Smooth muscle cell (in vitro differentiated cells): ENCODE measurements around the gene DNPH1. TPM values are rescaled to one million over a fixed set of nuclear protein-coding genes. Genes with fewer than 3 reads are reported as not detected.

ENCODE experiments used
- DNase-seq: peaks from one replicate; lab custom pipeline; 2025; ENCODE audit not compliant: unreplicated experiment; lab: John Stamatoyannopoulos, UW
- H2AFZ ChIP-seq: fragments of 200-600 bp; sonication (generic); 2 replicates; pipeline ENCODE4 v1.6.0; 2016; ENCODE audit warnings: antibody characterized with exemption, low read depth, mild to moderate bottlenecking
- H3F3A ChIP-seq: fragments of 200-600 bp; sonication (generic); 2 replicates; pipeline ENCODE4 v1.6.0; 2017; ENCODE audit warnings: antibody characterized with exemption, low read depth
- H3K27ac ChIP-seq: fragments of 200-600 bp; sonication (generic); 2 replicates; pipeline ENCODE4 v1.5.1; 2016; ENCODE audit warnings: low read depth, mild to moderate bottlenecking
- H3K27me3 ChIP-seq: fragments of 200-600 bp; sonication (generic); 2 replicates; pipeline ENCODE4 v1.6.1; 2016; ENCODE audit warnings: low read depth, mild to moderate bottlenecking
- H3K36me3 ChIP-seq: fragments of 200-600 bp; sonication (generic); 2 replicates; pipeline ENCODE4 v1.5.1; 2016; ENCODE audit warnings: low read depth
- H3K4me1 ChIP-seq: fragments of 200-600 bp; sonication (generic); 2 replicates; pipeline ENCODE4 v1.5.1; 2016; ENCODE audit warnings: low read depth
- H3K4me2 ChIP-seq: fragments of 200-600 bp; sonication (generic); 2 replicates; pipeline ENCODE4 v1.6.0; 2016; ENCODE audit warnings: mild to moderate bottlenecking
- H3K4me3 ChIP-seq: fragments of 200-600 bp; sonication (generic); 2 replicates; pipeline ENCODE4 v1.5.1; 2016; ENCODE audit warnings: mild to moderate bottlenecking
- H3K79me2 ChIP-seq: fragments of 200-600 bp; sonication (generic); 2 replicates; pipeline ENCODE4 v1.6.0; 2016; ENCODE audit warnings: low read depth, mild to moderate bottlenecking
- H3K9ac ChIP-seq: fragments of 200-600 bp; sonication (generic); 2 replicates; pipeline ENCODE4 v1.6.0; 2016; ENCODE audit warnings: low read depth
- H3K9me3 ChIP-seq: fragments of 200-600 bp; sonication (generic); replicated peaks from 2 replicates; pipeline ENCODE4 v1.5.1; 2016; ENCODE audit warnings: low read depth
- H4K20me1 ChIP-seq: fragments of 200-600 bp; sonication (generic); 2 replicates; pipeline ENCODE4 v1.6.0; 2016; ENCODE audit warnings: low read depth
- WGBS: methylation state at CpG from one replicate; pipeline ENCODE4 v1.1.7; 2016; ENCODE audit warnings: low lambda C conversion rate; 5-methylcytosine and 5-hydroxymethylcytosine counted together
- polyA plus RNA-seq: library from polyadenylated mRNA; unstranded; fragments of >200 nt; fragmentation: Nextera tagmentation; extraction: Ambion mirVana; gene quantifications from 2 replicates; pipeline ENCODE4 v1.2.1, GENCODE V29; 2016
- total RNA-seq: library from RNA; depleted of rRNA; stranded (reverse); fragments of >200 nt; gene quantifications from 2 replicates; pipeline ENCODE4 v1.2.3, GENCODE V29; 2014
- TF ChIP-seq, protein P1 (sequence below): fragments of 200-600 bp; sonication (generic); IDR thresholded peaks from 2 replicates; pipeline ENCODE4 v1.5.1; 2017; ENCODE audit warnings: borderline replicate concordance, mild to moderate bottlenecking, antibody characterized with exemption; ENCODE audit not compliant: insufficient read depth, poor library complexity, severe bottlenecking

DNPH1 gene
- total and polyA plus RNA-seq, 2 experiments from 2014 or later: 33.8 to 82.1 TPM

GRCh38 chr6:43219119-43219518 lies 10.2 kb downstream of the DNPH1 start:
- H3K36me3 ChIP-seq: no peaks in the 10 kb centered on the region
- no peaks in the 10 kb centered on the region for H4K20me1 ChIP-seq
- no peak for DNase-seq
- TF ChIP-seq, protein P1, sequence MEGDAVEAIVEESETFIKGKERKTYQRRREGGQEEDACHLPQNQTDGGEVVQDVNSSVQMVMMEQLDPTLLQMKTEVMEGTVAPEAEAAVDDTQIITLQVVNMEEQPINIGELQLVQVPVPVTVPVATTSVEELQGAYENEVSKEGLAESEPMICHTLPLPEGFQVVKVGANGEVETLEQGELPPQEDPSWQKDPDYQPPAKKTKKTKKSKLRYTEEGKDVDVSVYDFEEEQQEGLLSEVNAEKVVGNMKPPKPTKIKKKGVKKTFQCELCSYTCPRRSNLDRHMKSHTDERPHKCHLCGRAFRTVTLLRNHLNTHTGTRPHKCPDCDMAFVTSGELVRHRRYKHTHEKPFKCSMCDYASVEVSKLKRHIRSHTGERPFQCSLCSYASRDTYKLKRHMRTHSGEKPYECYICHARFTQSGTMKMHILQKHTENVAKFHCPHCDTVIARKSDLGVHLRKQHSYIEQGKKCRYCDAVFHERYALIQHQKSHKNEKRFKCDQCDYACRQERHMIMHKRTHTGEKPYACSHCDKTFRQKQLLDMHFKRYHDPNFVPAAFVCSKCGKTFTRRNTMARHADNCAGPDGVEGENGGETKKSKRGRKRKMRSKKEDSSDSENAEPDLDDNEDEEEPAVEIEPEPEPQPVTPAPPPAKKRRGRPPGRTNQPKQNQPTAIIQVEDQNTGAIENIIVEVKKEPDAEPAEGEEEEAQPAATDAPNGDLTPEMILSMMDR: no peak
- 94% methylated on average over 3 of the region's 3 CpGs for WGBS
- H3K27ac ChIP-seq: no peak overlapping the region
- no peaks in the 10 kb centered on the region for H3K9me3 ChIP-seq
- no peaks in the 10 kb centered on the region for H3F3A ChIP-seq
- no peak overlapping the region for H3K4me2 ChIP-seq
- H3K79me2 ChIP-seq: no peaks in the 10 kb centered on the region
- H3K4me3 ChIP-seq: no peak overlapping the region
- no peak overlapping the region for H2AFZ ChIP-seq
- no peak overlapping the region for H3K9ac ChIP-seq
- H3K4me1 ChIP-seq: no peaks in the 10 kb centered on the region
- no peaks in the 10 kb centered on the region for H3K27me3 ChIP-seq

GRCh38 chr6:43217351-43217750 lies 11.9 kb downstream of the DNPH1 start:
- no peak overlapping the region for H3K4me2 ChIP-seq
- 94% methylated on average over 5 of the region's 5 CpGs for WGBS
- TF ChIP-seq, protein P1: no peak
- no peaks in the 10 kb centered on the region for H3K9me3 ChIP-seq
- H3K79me2 ChIP-seq: no peaks in the 10 kb centered on the region
- no peaks in the 10 kb centered on the region for H3K4me1 ChIP-seq
- H3K27ac ChIP-seq: no peak overlapping the region
- no peak overlapping the region for H3K4me3 ChIP-seq
- H2AFZ ChIP-seq: no peak overlapping the region
- H3K27me3 ChIP-seq: no peaks in the 10 kb centered on the region
- H4K20me1 ChIP-seq: no peaks in the 10 kb centered on the region
- H3K36me3 ChIP-seq: no peaks in the 10 kb centered on the region
- no peak overlapping the region for H3K9ac ChIP-seq
- no peaks in the 10 kb centered on the region for H3F3A ChIP-seq
- DNase-seq: no peak

GRCh38 chr6:43216200-43216599 lies 13.1 kb downstream of the DNPH1 start:
- H3K36me3 ChIP-seq: no peaks in the 10 kb centered on the region
- no peaks in the 10 kb centered on the region for H3K9me3 ChIP-seq
- H3F3A ChIP-seq: no peaks in the 10 kb centered on the region

DNA sequence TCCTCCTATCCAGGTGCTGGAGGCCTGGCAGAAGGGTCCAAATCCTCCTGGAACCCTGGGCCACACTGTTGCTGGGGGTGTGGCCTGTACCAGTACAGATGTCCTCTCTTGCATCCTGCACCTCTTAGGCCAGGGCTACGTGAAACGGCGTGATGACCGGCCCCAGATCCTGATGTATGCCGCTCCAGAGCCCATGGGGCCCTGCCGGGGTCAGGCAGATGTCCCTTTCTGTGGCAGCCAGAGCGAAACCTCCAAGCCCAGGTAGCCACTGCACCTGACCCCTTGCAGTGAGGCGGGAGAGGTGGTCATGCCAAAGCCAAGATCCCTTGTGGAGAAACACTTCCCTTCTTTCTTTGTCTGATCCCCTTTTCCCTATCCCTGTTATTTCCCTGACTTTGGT lies 14.2 kb downstream of the DNPH1 start:
- Histone ChIP-seq H3K9me3 (no peaks in the 10 kb centered on the region), H3K4me1 (no peaks in the 10 kb centered on the region), H3K9ac (no peak overlapping the region), H3K36me3 (no peaks in the 10 kb centered on the region), H4K20me1 (no peaks in the 10 kb centered on the region), H3K27ac (no peak overlapping the region), H2AFZ (no peak overlapping the region), H3K79me2 (no peaks in the 10 kb centered on the region), H3F3A (no peaks in the 10 kb centered on the region), H3K4me3 (no peak overlapping the region), H3K4me2 (no peak overlapping the region), H3K27me3 (no peaks in the 10 kb centered on the region)
- TF ChIP-seq, protein P1: no peak
- 95% methylated on average over 8 of the region's 8 CpGs for WGBS
- no peak for DNase-seq

More at GRCh38 chr6:43216200-43216599, 13.1 kb downstream of the DNPH1 start:
- Histone ChIP-seq H2AFZ (no peak overlapping the region), H4K20me1 (no peaks in the 10 kb centered on the region), H3K4me3 (no peak overlapping the region), H3K4me2 (no peak overlapping the region), H3K9ac (no peak overlapping the region), H3K79me2 (no peaks in the 10 kb centered on the region), H3K27ac (no peak overlapping the region), H3K27me3 (no peaks in the 10 kb centered on the region), H3K4me1 (no peaks in the 10 kb centered on the region)
- TF ChIP-seq, protein P1: no peak
- no peak for DNase-seq
- 97% methylated on average over 12 of the region's 12 CpGs for WGBS
